Measurements from ENCODE around the gene SCG2. TPM values are rescaled to one million over a fixed set of nuclear protein-coding genes. Genes with fewer than 3 reads are reported as not detected.
"Not testable (repeated sequence)": the region's sequence is repeated elsewhere in the genome, so short reads cannot be mapped to it uniquely, and the experiment has no call there.

Gene SCG2
- total and polyA plus RNA-seq, 4 donors, result 0.45 to 3.5 (median 1.1) TPM

DNA sequence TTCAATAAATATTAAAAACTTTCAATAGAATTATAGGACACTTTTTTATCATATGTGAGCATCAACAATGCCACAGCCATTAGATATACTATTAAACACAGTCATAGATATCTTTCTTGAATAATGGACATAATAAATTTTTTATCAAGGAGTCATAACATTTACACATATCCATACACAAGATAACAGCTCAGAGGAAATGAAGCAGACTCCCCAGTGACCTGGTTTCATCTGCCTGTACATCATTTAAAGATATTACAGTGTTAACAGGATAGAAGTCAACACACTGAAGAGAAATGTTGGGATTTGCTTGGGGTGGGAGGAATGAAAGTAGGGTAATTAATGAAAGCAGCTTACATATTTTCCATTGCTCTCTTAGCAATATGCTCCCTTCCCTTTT lies 5.1 kb downstream of the SCG2 start:
- no peaks in the 10 kb centered on the region for H3K9me3 ChIP-seq (ENCODE audit: control insufficient read depth in 4 of 4, insufficient read depth in 3 of 4, low read length in 3 of 4)
- H3K27me3 ChIP-seq (ENCODE audit: control insufficient read depth in 3 of 3, insufficient read depth in 3 of 3, low read length in 2 of 3), result peaks cover 0 to 2% (median 0%) of the 10 kb centered on the region in 3 donors
- H3K27ac ChIP-seq (ENCODE audit: low read depth in 1 of 2, low read length in 1 of 2), result no peak overlapping the region
- no peak overlapping the region for H3K9ac ChIP-seq (ENCODE audit: insufficient read depth in 1 of 2, low read length in 2 of 2)
- DNase-seq (no peak), ATAC-seq (ENCODE audit: insufficient read depth, low FRiP score) (no peak)
- H3K4me1 ChIP-seq (ENCODE audit: control insufficient read depth in 5 of 5, insufficient read depth in 5 of 5, low read length in 5 of 5), result no peaks in the 10 kb centered on the region
- TF ChIP-seq, protein P1, sequence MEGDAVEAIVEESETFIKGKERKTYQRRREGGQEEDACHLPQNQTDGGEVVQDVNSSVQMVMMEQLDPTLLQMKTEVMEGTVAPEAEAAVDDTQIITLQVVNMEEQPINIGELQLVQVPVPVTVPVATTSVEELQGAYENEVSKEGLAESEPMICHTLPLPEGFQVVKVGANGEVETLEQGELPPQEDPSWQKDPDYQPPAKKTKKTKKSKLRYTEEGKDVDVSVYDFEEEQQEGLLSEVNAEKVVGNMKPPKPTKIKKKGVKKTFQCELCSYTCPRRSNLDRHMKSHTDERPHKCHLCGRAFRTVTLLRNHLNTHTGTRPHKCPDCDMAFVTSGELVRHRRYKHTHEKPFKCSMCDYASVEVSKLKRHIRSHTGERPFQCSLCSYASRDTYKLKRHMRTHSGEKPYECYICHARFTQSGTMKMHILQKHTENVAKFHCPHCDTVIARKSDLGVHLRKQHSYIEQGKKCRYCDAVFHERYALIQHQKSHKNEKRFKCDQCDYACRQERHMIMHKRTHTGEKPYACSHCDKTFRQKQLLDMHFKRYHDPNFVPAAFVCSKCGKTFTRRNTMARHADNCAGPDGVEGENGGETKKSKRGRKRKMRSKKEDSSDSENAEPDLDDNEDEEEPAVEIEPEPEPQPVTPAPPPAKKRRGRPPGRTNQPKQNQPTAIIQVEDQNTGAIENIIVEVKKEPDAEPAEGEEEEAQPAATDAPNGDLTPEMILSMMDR (IDR thresholded peaks at IDR 0.05; ENCODE audit: control extremely low read depth, extremely low read depth), result no peak
- no peaks in the 10 kb centered on the region for H3K36me3 ChIP-seq (ENCODE audit: control insufficient read depth in 4 of 4, insufficient read depth in 4 of 4, low read length in 4 of 4)
- no peak overlapping the region for H3K4me3 ChIP-seq

DNA sequence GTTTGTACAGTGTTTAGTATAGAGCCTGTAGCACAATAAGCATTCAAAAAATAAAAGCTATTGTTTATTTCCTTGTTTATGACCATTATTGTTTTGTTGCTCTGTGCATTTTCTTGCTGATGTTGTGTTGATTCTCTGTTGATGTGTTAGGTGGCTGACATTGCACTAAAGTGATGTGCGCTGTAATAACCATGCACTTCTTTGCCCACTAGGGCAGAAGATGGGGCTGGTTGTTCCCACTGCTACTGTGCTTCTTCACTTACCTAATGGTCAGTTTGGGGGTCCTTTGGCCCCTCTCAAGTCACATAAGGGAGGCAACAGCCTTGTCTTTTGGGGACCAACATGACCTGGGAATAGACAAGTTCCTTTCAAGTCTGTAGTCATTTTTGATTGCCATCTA lies 6.0 kb downstream of the SCG2 start:
- Histone ChIP-seq H3K27ac (ENCODE audit: low read depth in 1 of 2, low read length in 1 of 2) (no peak overlapping the region), H3K4me3 (no peak overlapping the region), H3K4me1 (ENCODE audit: control insufficient read depth in 5 of 5, insufficient read depth in 5 of 5, low read length in 5 of 5) (no peaks in the 10 kb centered on the region), H3K27me3 (ENCODE audit: control insufficient read depth in 3 of 3, insufficient read depth in 3 of 3, low read length in 2 of 3) (peaks cover 0 to 2% (median 0%) of the 10 kb centered on the region in 3 donors), H3K9me3 (ENCODE audit: control insufficient read depth in 4 of 4, insufficient read depth in 3 of 4, low read length in 3 of 4) (no peaks in the 10 kb centered on the region), H3K9ac (ENCODE audit: insufficient read depth in 1 of 2, low read length in 2 of 2) (no peak overlapping the region), H3K36me3 (ENCODE audit: control insufficient read depth in 4 of 4, insufficient read depth in 4 of 4, low read length in 4 of 4) (no peaks in the 10 kb centered on the region)
- ATAC-seq (ENCODE audit: insufficient read depth, low FRiP score), result no peak
- 88 to 95% methylated on average over 1 of the region's 1 CpG for WGBS, 2 donors
- TF ChIP-seq, protein P1 (IDR thresholded peaks at IDR 0.05; ENCODE audit: control extremely low read depth, extremely low read depth), result no peak
- DNase-seq, result no peak

DNA sequence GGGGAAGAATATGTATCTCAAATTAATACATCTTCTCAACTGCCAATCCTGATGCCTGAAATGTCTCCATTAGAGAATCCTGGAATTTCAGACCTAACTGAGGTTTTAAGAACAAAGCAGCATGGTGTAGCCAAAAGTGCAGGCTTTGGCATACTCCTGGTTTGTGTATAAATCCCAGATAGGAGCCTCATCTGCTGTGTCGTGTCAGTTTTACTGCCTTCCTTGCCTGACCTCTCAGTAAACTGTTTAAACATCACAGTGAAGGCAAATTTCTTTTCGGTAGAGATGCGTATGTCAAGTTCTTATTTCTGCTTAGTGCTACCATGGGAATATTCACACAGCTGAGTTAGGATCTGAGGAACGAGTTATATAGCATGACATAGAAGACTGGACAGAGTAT lies 7.3 kb downstream of the SCG2 start:
- Histone ChIP-seq H3K4me3 (no peak overlapping the region), H3K9me3 (ENCODE audit: control insufficient read depth in 4 of 4, insufficient read depth in 3 of 4, low read length in 3 of 4) (no peaks in the 10 kb centered on the region), H3K27ac (ENCODE audit: low read depth in 1 of 2, low read length in 1 of 2) (no peak overlapping the region), H3K4me1 (ENCODE audit: control insufficient read depth in 5 of 5, insufficient read depth in 5 of 5, low read length in 5 of 5) (no peaks in the 10 kb centered on the region), H3K9ac (ENCODE audit: insufficient read depth in 1 of 2, low read length in 2 of 2) (no peak overlapping the region), H3K27me3 (ENCODE audit: control insufficient read depth in 3 of 3, insufficient read depth in 3 of 3, low read length in 2 of 3) (peaks cover 0 to 2% (median 0%) of the 10 kb centered on the region in 3 donors), H3K36me3 (ENCODE audit: control insufficient read depth in 4 of 4, insufficient read depth in 4 of 4, low read length in 4 of 4) (no peaks in the 10 kb centered on the region)
- DNase-seq (no peak), ATAC-seq (ENCODE audit: insufficient read depth, low FRiP score) (no peak)
- WGBS, 2 donors, result 69 to 71% methylated on average over 4 of the region's 4 CpGs
- TF ChIP-seq, protein P1 (IDR thresholded peaks at IDR 0.05; ENCODE audit: control extremely low read depth, extremely low read depth), result no peak

DNA sequence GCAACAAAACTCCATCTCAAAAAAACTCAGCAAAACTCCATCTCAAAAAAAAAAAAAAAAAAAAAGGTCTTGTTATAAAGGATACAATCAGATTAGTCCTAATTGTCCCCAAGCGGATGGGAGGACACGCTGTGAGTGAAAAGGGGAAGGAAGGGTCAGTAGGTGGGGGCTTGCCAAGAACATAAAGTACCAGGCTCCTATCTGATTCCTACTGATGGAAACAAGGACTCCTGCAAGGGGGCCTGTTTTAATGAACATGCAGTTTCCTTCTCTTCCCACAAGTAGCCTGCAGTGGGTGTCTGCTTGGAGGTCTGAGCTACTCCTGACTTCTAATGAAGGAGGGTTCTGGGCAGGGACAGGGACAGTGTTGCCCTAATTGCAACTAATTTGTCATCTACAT lies 7.9 kb downstream of the SCG2 start:
- Histone ChIP-seq H3K27ac (ENCODE audit: low read depth in 1 of 2, low read length in 1 of 2) (no peak overlapping the region), H3K4me1 (ENCODE audit: control insufficient read depth in 5 of 5, insufficient read depth in 5 of 5, low read length in 5 of 5) (no peaks in the 10 kb centered on the region), H3K36me3 (ENCODE audit: control insufficient read depth in 4 of 4, insufficient read depth in 4 of 4, low read length in 4 of 4) (no peaks in the 10 kb centered on the region), H3K9me3 (ENCODE audit: control insufficient read depth in 4 of 4, insufficient read depth in 3 of 4, low read length in 3 of 4) (no peaks in the 10 kb centered on the region), H3K4me3 (no peak overlapping the region), H3K9ac (ENCODE audit: insufficient read depth in 1 of 2, low read length in 2 of 2) (no peak overlapping the region), H3K27me3 (ENCODE audit: control insufficient read depth in 3 of 3, insufficient read depth in 3 of 3, low read length in 2 of 3) (peaks cover 0 to 2% (median 0%) of the 10 kb centered on the region in 3 donors)
- TF ChIP-seq, protein P1 (IDR thresholded peaks at IDR 0.05; ENCODE audit: control extremely low read depth, extremely low read depth), result no peak
- 70 to 72% methylated on average over 2 of the region's 2 CpGs for WGBS, 2 donors
- ATAC-seq (ENCODE audit: insufficient read depth, low FRiP score) (no peak), DNase-seq (no peak)

DNA sequence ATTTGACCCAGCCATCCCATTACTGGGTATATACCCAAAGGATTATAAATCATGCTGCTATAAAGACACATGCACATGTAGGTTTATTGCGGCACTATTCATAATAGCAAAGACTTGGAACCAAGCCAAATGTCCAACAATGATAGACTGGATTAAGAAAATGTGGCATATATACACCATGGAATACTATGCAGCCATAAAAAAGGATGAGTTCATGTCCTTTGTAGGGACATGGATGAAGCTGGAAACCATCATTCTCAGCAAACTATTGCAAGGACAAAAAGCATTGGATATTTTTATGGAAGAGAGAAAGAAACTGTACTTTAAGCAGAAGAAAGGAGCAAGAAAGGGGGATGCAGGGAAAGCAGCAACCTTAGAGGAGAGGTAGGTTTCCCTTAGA lies 9.5 kb downstream of the SCG2 start:
- not testable (repeated sequence) for DNase-seq; H3K9ac ChIP-seq (ENCODE audit: insufficient read depth in 1 of 2, low read length in 2 of 2); H3K36me3 ChIP-seq (ENCODE audit: control insufficient read depth in 4 of 4, insufficient read depth in 4 of 4, low read length in 4 of 4); H3K27me3 ChIP-seq (ENCODE audit: control insufficient read depth in 3 of 3, insufficient read depth in 3 of 3, low read length in 2 of 3); ATAC-seq (ENCODE audit: insufficient read depth, low FRiP score); H3K27ac ChIP-seq (ENCODE audit: low read depth in 1 of 2, low read length in 1 of 2); H3K9me3 ChIP-seq (ENCODE audit: control insufficient read depth in 4 of 4, insufficient read depth in 3 of 4, low read length in 3 of 4); H3K4me3 ChIP-seq; H3K4me1 ChIP-seq (ENCODE audit: control insufficient read depth in 5 of 5, insufficient read depth in 5 of 5, low read length in 5 of 5)
- 94 to 100% methylated on average over 1 of the region's 1 CpG for WGBS, 2 donors
